ENCODE measurements around the gene PDCD11. TPM values are rescaled to one million over a fixed set of nuclear protein-coding genes. Genes with fewer than 3 reads are reported as not detected.
A peak's percentile ranks its signal among the peaks of the same experiment; 100 is the strongest.

The PDCD11 gene
- total RNA-seq, 2 experiments from 2014 or later = 13.3 to 16.4 TPM

DNA sequence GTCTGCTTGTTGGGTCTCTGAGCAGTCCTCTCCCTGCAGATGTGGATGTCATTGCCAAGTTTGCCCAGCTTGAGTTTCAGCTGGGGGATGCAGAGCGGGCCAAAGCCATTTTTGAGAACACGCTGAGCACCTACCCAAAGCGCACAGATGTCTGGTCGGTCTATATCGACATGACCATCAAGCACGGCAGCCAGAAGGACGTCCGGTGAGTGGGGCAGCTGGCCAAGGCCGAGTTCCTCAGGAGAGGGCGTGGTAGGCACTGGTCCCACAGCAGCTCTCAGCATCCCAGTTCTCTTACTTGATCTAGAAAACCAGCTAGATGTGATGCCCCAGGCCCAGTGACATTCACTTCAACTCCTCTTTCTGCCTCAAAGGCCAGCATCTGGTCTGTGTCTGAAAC, 48.1 kb downstream of the PDCD11 start:
- ATAC-seq (ENCODE audit: poor library complexity) (no peak), DNase-seq (no peak)
- CTCF ChIA-PET = no interaction called here
- Histone ChIP-seq H3K36me3 (ENCODE audit: insufficient read depth, low read length) (peaks cover 90% of the 10 kb centered on the region), H3K4me3 (ENCODE audit: low read length) (no peak overlapping the region), H3K27ac (ENCODE audit: low read depth in 1 of 2, low read length in 2 of 2) (no peak overlapping the region), H3K9me3 (ENCODE audit: control insufficient read depth in 1 of 2, insufficient read depth in 1 of 2, low read length in 2 of 2) (no peaks in the 10 kb centered on the region), H3K27me3 (ENCODE audit: control insufficient read depth in 1 of 2, insufficient read depth in 2 of 2, low read length in 2 of 2) (no peaks in the 10 kb centered on the region), H3K4me1 (ENCODE audit: insufficient read depth, low read length) (peaks cover 29% of the 10 kb centered on the region)
- peaks cover 11% of the 10 kb centered on the region for H3K4me1 Mint-ChIP-seq (ENCODE audit: low read depth)
- no peak overlapping the region for H3K4me3 Mint-ChIP-seq
- POLR2A ChIA-PET = no interaction called here
- no peaks in the 10 kb centered on the region for H3K9me3 Mint-ChIP-seq
- H3K36me3 Mint-ChIP-seq (ENCODE audit: low read depth) = peaks cover 93% of the 10 kb centered on the region
- intact Hi-C loops (cut with DNase I, micrococcal nuclease) = no loop called here
- no peak overlapping the region for H3K27ac Mint-ChIP-seq
- TF ChIP-seq CTCF (IDR thresholded peaks at IDR 0.05) = no peak
- no peaks in the 10 kb centered on the region for H3K27me3 Mint-ChIP-seq

DNA sequence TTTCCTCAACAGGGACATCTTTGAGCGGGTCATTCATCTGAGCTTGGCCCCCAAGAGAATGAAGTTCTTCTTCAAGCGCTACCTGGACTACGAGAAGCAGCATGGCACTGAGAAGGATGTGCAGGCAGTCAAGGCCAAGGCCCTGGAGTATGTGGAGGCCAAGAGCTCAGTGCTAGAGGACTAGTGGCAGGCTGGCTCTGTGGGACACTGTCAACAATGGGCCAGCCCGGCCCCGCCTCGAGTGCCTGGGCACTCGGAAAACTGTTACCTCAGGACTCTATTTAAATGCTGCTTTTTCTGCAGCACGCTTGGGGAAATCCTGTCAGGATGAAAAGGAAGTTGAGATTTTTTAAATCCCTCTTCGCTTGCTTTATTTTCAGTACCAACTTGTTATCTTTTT, 48.9 kb downstream of the PDCD11 start:
- no peaks in the 10 kb centered on the region for H3K9me3 ChIP-seq (ENCODE audit: control insufficient read depth in 1 of 2, insufficient read depth in 1 of 2, low read length in 2 of 2)
- H3K4me1 Mint-ChIP-seq (ENCODE audit: low read depth) = peaks cover 20% of the 10 kb centered on the region
- ChIA-PET CTCF (no interaction called here), POLR2A (no interaction called here)
- peak overlapping the region; percentile 51 for H3K27ac Mint-ChIP-seq
- DNase-seq = no peak
- peaks cover 38% of the 10 kb centered on the region for H3K4me1 ChIP-seq (ENCODE audit: insufficient read depth, low read length)
- H3K4me3 ChIP-seq (ENCODE audit: low read length) = no peak overlapping the region
- intact Hi-C loops (cut with DNase I, micrococcal nuclease) = loop anchor here in 1 of 2 experiments (5.0 kb wide), 1 partner anchor 37 kb away; no protein-coding TSS in a partner anchor
- no peak for TF ChIP-seq CTCF (IDR thresholded peaks at IDR 0.05)
- no peaks in the 10 kb centered on the region for H3K27me3 Mint-ChIP-seq
- H3K36me3 ChIP-seq (ENCODE audit: insufficient read depth, low read length) = peaks cover 90% of the 10 kb centered on the region
- H3K4me3 Mint-ChIP-seq = no peak overlapping the region
- no peak for ATAC-seq (ENCODE audit: poor library complexity)
- no peaks in the 10 kb centered on the region for H3K9me3 Mint-ChIP-seq
- no peaks in the 10 kb centered on the region for H3K27me3 ChIP-seq (ENCODE audit: control insufficient read depth in 1 of 2, insufficient read depth in 2 of 2, low read length in 2 of 2)
- H3K27ac ChIP-seq (ENCODE audit: low read depth in 1 of 2, low read length in 2 of 2) = no peak overlapping the region
- H3K36me3 Mint-ChIP-seq (ENCODE audit: low read depth) = peaks cover 92% of the 10 kb centered on the region

- no peak overlapping the region for H3K27ac ChIP-seq (ENCODE audit: low read depth in 1 of 2, low read length in 2 of 2)
- Mint-ChIP-seq H3K4me3 (no peak overlapping the region), H3K9me3 (no peaks in the 10 kb centered on the region), H3K4me1 (ENCODE audit: low read depth) (peaks cover 26% of the 10 kb centered on the region), H3K27ac (peak overlapping the region; percentile 18), H3K27me3 (no peaks in the 10 kb centered on the region), H3K36me3 (ENCODE audit: low read depth) (peaks cover 92% of the 10 kb centered on the region)
- ChIA-PET CTCF (no interaction called here), POLR2A (no interaction called here)
- no peak overlapping the region for H3K4me3 ChIP-seq (ENCODE audit: low read length)
- TF ChIP-seq CTCF (IDR thresholded peaks at IDR 0.05) = no peak
- no peak for DNase-seq
- no peaks in the 10 kb centered on the region for H3K9me3 ChIP-seq (ENCODE audit: control insufficient read depth in 1 of 2, insufficient read depth in 1 of 2, low read length in 2 of 2)
- no peak for ATAC-seq (ENCODE audit: poor library complexity)
- no peaks in the 10 kb centered on the region for H3K27me3 ChIP-seq (ENCODE audit: control insufficient read depth in 1 of 2, insufficient read depth in 2 of 2, low read length in 2 of 2)
- peaks cover 44% of the 10 kb centered on the region for H3K4me1 ChIP-seq (ENCODE audit: insufficient read depth, low read length)
- intact Hi-C loops (cut with DNase I, micrococcal nuclease) = loop anchor here in 1 of 2 experiments (5.0 kb wide), 1 partner anchor 36 kb away; no protein-coding TSS in a partner anchor
- peaks cover 84% of the 10 kb centered on the region for H3K36me3 ChIP-seq (ENCODE audit: insufficient read depth, low read length)
These were observed 49.5 kb downstream of the PDCD11 start for GRCh38 chr10:103445767-103446567.
